Gastroesophageal sphincter (tissue), 3 donors: ENCODE results near the gene ZNF546.

ENCODE experiments used
- POLR2A ChIP-seq, 2 donors: fragments of 450-650 bp; IDR thresholded peaks; one replicate each; pipeline ENCODE4 v1.6.1; 2017; ENCODE audit warnings: antibody characterized with exemption in 2 of 2, mild to moderate bottlenecking in 2 of 2, moderate library complexity in 1 of 2
- TF ChIP-seq, protein P1 (sequence below), 4 experiments: fragments of 200-600 bp in 2 of 4; fragments of 450-650 bp in 2 of 4; sonication (generic) in 1 of 4; IDR thresholded peaks; one replicate each; pipeline ENCODE4 v1.5.1; 2017 to 2019; ENCODE audit warnings: antibody characterized with exemption in 4 of 4, mild to moderate bottlenecking in 2 of 4, moderate library complexity in 2 of 4

DNA sequence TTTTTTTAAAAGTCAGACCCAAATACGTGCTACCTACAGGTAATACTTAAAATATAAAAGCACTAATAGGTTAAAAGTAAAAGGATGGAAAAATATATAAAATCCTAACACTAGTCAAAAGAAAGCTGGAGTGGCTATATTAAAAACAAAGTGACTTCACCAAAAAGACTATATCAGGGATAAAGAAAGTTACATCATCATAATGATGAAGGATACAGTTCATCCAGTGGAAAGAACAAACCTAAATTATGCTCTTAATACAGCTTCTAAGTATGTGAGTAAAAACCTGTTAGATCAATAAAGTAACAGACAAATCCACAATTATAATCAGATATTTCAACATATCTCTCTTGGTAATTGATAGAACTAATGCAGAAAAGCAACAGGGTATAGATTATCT lies 60.3 kb downstream of the ZNF546 start:
- TF ChIP-seq, protein P1, sequence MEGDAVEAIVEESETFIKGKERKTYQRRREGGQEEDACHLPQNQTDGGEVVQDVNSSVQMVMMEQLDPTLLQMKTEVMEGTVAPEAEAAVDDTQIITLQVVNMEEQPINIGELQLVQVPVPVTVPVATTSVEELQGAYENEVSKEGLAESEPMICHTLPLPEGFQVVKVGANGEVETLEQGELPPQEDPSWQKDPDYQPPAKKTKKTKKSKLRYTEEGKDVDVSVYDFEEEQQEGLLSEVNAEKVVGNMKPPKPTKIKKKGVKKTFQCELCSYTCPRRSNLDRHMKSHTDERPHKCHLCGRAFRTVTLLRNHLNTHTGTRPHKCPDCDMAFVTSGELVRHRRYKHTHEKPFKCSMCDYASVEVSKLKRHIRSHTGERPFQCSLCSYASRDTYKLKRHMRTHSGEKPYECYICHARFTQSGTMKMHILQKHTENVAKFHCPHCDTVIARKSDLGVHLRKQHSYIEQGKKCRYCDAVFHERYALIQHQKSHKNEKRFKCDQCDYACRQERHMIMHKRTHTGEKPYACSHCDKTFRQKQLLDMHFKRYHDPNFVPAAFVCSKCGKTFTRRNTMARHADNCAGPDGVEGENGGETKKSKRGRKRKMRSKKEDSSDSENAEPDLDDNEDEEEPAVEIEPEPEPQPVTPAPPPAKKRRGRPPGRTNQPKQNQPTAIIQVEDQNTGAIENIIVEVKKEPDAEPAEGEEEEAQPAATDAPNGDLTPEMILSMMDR (IDR thresholded peaks at IDR 0.05), result no peak
- TF ChIP-seq POLR2A (IDR thresholded peaks at IDR 0.05), result no peak
